ENCODE results near the gene YY2. TPM values are rescaled to one million over a fixed set of nuclear protein-coding genes. Genes with fewer than 3 reads are reported as not detected.
"Not testable (repeated sequence)": the region's sequence is repeated elsewhere in the genome, so short reads cannot be mapped to it uniquely, and the experiment has no call there.

YY2 gene
- total RNA-seq, 2 experiments from 2014 or later: 1.0 to 1.2 TPM

GRCh38 chrX:21865436-21865835 lies 9.6 kb downstream of the YY2 start:
- POLR2A ChIA-PET: no interaction called here
- TF ChIP-seq, protein P1, sequence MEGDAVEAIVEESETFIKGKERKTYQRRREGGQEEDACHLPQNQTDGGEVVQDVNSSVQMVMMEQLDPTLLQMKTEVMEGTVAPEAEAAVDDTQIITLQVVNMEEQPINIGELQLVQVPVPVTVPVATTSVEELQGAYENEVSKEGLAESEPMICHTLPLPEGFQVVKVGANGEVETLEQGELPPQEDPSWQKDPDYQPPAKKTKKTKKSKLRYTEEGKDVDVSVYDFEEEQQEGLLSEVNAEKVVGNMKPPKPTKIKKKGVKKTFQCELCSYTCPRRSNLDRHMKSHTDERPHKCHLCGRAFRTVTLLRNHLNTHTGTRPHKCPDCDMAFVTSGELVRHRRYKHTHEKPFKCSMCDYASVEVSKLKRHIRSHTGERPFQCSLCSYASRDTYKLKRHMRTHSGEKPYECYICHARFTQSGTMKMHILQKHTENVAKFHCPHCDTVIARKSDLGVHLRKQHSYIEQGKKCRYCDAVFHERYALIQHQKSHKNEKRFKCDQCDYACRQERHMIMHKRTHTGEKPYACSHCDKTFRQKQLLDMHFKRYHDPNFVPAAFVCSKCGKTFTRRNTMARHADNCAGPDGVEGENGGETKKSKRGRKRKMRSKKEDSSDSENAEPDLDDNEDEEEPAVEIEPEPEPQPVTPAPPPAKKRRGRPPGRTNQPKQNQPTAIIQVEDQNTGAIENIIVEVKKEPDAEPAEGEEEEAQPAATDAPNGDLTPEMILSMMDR (IDR thresholded peaks at IDR 0.05): no peak
- CTCF ChIA-PET: no interaction called here
- no peaks in the 10 kb centered on the region for H3K4me1 ChIP-seq (ENCODE audit: insufficient read depth, low read length)
- H3K27ac ChIP-seq (ENCODE audit: low read depth in 1 of 2, low read length in 2 of 2): no peak overlapping the region
- DNase-seq (no peak), ATAC-seq (ENCODE audit: poor library complexity) (no peak)
- Mint-ChIP-seq H3K9me3 (no peaks in the 10 kb centered on the region), H3K36me3 (ENCODE audit: low read depth) (peaks cover 4% of the 10 kb centered on the region), H3K27me3 (no peaks in the 10 kb centered on the region), H3K27ac (no peak overlapping the region), H3K4me1 (ENCODE audit: low read depth) (no peaks in the 10 kb centered on the region), H3K4me3 (no peak overlapping the region)
- no peaks in the 10 kb centered on the region for H3K9me3 ChIP-seq (ENCODE audit: control insufficient read depth in 1 of 2, insufficient read depth in 1 of 2, low read length in 2 of 2)
- H3K27me3 ChIP-seq (ENCODE audit: control insufficient read depth in 1 of 2, insufficient read depth in 2 of 2, low read length in 2 of 2): no peaks in the 10 kb centered on the region
- intact Hi-C loops (cut with DNase I, micrococcal nuclease): no loop called here
- no peak overlapping the region for H3K4me3 ChIP-seq (ENCODE audit: low read length)
- H3K36me3 ChIP-seq (ENCODE audit: insufficient read depth, low read length): no peaks in the 10 kb centered on the region

DNA sequence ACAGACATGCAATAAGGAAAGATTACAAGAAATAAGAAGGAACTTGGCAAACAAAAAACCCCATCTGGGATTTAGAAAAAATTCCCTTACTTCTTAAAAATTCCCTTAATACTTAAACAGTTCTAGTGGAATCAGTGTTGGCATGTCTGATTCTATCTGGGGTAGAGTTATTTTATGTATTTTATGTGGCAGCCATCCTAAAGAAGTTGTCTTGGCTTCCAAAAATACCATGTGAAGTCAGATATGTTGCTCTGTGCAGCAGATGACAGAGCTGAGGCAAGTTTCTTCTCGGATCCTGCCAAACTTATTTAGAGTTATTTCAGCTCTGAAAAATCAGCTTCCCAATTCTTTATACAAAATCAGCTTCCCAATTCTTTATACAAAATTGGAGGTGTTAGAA lies 14.7 kb downstream of the YY2 start:
- Mint-ChIP-seq H3K36me3 (ENCODE audit: low read depth) (peaks cover 4% of the 10 kb centered on the region), H3K27me3 (no peaks in the 10 kb centered on the region), H3K9me3 (no peaks in the 10 kb centered on the region), H3K4me3 (no peak overlapping the region), H3K27ac (no peak overlapping the region), H3K4me1 (ENCODE audit: low read depth) (no peaks in the 10 kb centered on the region)
- POLR2A ChIA-PET: no interaction called here
- H3K27ac ChIP-seq (ENCODE audit: low read depth in 1 of 2, low read length in 2 of 2): no peak overlapping the region
- DNase-seq: no peak
- intact Hi-C loops (cut with DNase I, micrococcal nuclease): no loop called here
- CTCF ChIA-PET: no interaction called here
- ATAC-seq (ENCODE audit: poor library complexity): no peak
- no peak overlapping the region for H3K4me3 ChIP-seq (ENCODE audit: low read length)
- TF ChIP-seq, protein P1 (IDR thresholded peaks at IDR 0.05): no peak
- H3K27me3 ChIP-seq (ENCODE audit: control insufficient read depth in 1 of 2, insufficient read depth in 2 of 2, low read length in 2 of 2): no peaks in the 10 kb centered on the region
- no peaks in the 10 kb centered on the region for H3K36me3 ChIP-seq (ENCODE audit: insufficient read depth, low read length)
- no peaks in the 10 kb centered on the region for H3K9me3 ChIP-seq (ENCODE audit: control insufficient read depth in 1 of 2, insufficient read depth in 1 of 2, low read length in 2 of 2)
- no peaks in the 10 kb centered on the region for H3K4me1 ChIP-seq (ENCODE audit: insufficient read depth, low read length)

DNA sequence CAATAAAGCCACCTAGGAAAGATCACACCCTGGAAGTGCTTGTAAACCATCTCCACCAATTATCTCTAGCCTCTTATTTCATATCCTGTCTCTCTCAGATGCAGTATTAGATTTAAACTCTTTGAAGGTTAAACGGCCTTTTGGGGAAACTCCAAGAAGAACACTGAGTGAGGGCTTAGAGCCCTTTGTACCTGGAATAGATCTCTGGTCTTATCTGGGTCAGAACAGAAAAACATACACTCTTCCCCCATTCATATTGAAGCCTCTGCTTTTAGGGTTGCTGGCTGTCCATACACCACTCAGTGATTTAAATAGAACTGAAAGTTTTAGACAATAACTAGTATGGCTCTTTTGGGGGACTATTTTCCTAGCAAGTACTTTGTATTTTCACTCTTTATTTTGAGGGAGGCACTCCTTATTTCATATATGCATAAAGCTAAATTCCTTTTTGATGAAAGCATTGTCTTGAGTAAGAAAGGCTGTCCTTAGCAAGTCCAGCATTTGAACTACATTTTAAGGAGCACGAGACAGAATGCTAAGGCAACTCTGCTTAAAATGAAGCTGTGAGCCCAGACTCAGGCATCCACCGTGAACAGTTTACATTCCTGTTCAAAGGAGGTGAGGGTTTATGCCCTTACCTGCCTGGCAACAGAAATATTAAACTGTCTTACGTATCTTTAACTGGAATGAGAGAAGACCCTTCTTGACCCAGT lies 17.4 kb downstream of the YY2 start:
- intact Hi-C loops (cut with DNase I, micrococcal nuclease): no loop called here
- H3K4me1 ChIP-seq (ENCODE audit: insufficient read depth, low read length): no peaks in the 10 kb centered on the region
- Mint-ChIP-seq H3K27ac (no peak overlapping the region), H3K36me3 (ENCODE audit: low read depth) (no peaks in the 10 kb centered on the region), H3K4me1 (ENCODE audit: low read depth) (no peaks in the 10 kb centered on the region), H3K27me3 (no peaks in the 10 kb centered on the region), H3K9me3 (no peaks in the 10 kb centered on the region), H3K4me3 (no peak overlapping the region)
- POLR2A ChIA-PET: no interaction called here
- H3K9me3 ChIP-seq (ENCODE audit: control insufficient read depth in 1 of 2, insufficient read depth in 1 of 2, low read length in 2 of 2): no peaks in the 10 kb centered on the region
- no peaks in the 10 kb centered on the region for H3K36me3 ChIP-seq (ENCODE audit: insufficient read depth, low read length)
- H3K27ac ChIP-seq (ENCODE audit: low read depth in 1 of 2, low read length in 2 of 2): no peak overlapping the region
- ATAC-seq (ENCODE audit: poor library complexity): no peak
- CTCF ChIA-PET: interaction anchor here (1.0 kb wide), 1 partner anchor 502 kb away, joined by 3 read pairs; no protein-coding TSS in a partner anchor
- DNase-seq: no peak
- no peaks in the 10 kb centered on the region for H3K27me3 ChIP-seq (ENCODE audit: control insufficient read depth in 1 of 2, insufficient read depth in 2 of 2, low read length in 2 of 2)
- H3K4me3 ChIP-seq (ENCODE audit: low read length): no peak overlapping the region
- TF ChIP-seq, protein P1 (IDR thresholded peaks at IDR 0.05): no peak

- H3K27ac ChIP-seq (ENCODE audit: low read depth in 1 of 2, low read length in 2 of 2); H3K9me3 ChIP-seq (ENCODE audit: control insufficient read depth in 1 of 2, insufficient read depth in 1 of 2, low read length in 2 of 2); H3K27me3 Mint-ChIP-seq; H3K27ac Mint-ChIP-seq; DNase-seq; ATAC-seq (ENCODE audit: poor library complexity); H3K4me1 Mint-ChIP-seq (ENCODE audit: low read depth); H3K36me3 Mint-ChIP-seq (ENCODE audit: low read depth); H3K4me3 ChIP-seq (ENCODE audit: low read length); H3K27me3 ChIP-seq (ENCODE audit: control insufficient read depth in 1 of 2, insufficient read depth in 2 of 2, low read length in 2 of 2); H3K4me1 ChIP-seq (ENCODE audit: insufficient read depth, low read length); POLR2A ChIA-PET; H3K4me3 Mint-ChIP-seq; H3K36me3 ChIP-seq (ENCODE audit: insufficient read depth, low read length); intact Hi-C loops (cut with DNase I, micrococcal nuclease); CTCF ChIA-PET; H3K9me3 Mint-ChIP-seq: not testable (repeated sequence)
Measured at GRCh38 chrX:21874182-21874581, 18.4 kb downstream of the YY2 start.
